ENCODE results near the gene APEX1.

DNA sequence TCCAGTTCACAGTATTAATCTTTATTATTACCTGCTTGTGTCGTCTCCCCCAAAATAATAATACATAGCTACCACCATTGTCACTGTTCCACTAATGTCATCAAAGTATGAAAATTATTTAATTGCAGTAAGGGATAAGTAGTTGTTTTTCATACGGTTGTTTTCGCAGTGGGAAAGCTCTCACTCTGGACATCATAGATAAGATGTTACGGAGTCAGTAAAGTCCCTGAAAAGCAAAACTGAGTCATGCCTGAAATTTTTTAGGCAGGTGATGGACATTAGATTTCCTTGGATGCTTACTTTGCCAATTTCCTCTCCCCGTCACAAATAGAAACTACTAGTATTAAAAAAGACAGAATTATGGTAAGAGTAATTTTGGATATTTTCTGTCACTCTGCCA, 27.4 kb downstream of the APEX1 start:
- TF ChIP-seq, protein P1, sequence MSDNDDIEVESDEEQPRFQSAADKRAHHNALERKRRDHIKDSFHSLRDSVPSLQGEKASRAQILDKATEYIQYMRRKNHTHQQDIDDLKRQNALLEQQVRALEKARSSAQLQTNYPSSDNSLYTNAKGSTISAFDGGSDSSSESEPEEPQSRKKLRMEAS (IDR thresholded peaks at IDR 0.05; ENCODE audit: low read depth, low read length) = no peak
- TF ChIP-seq, protein P2, sequence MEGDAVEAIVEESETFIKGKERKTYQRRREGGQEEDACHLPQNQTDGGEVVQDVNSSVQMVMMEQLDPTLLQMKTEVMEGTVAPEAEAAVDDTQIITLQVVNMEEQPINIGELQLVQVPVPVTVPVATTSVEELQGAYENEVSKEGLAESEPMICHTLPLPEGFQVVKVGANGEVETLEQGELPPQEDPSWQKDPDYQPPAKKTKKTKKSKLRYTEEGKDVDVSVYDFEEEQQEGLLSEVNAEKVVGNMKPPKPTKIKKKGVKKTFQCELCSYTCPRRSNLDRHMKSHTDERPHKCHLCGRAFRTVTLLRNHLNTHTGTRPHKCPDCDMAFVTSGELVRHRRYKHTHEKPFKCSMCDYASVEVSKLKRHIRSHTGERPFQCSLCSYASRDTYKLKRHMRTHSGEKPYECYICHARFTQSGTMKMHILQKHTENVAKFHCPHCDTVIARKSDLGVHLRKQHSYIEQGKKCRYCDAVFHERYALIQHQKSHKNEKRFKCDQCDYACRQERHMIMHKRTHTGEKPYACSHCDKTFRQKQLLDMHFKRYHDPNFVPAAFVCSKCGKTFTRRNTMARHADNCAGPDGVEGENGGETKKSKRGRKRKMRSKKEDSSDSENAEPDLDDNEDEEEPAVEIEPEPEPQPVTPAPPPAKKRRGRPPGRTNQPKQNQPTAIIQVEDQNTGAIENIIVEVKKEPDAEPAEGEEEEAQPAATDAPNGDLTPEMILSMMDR (IDR thresholded peaks at IDR 0.05; ENCODE audit: low read depth, low read length) = no peak
